OCI-LY7 (cell line): ENCODE data around the gene TRDN. TPM values are rescaled to one million over a fixed set of nuclear protein-coding genes. Genes with fewer than 3 reads are reported as not detected.

Experiments used
- BruUV-seq: library from RNA; stranded (reverse); fragments of 400-500 nt; replicated peaks from 2 replicates; lab custom pipeline; 2021; lab: Mats Ljungman, UMichigan
- CTCF ChIA-PET: fragments of 300-600 bp; sonication (Branson Sonifier 250); formaldehyde crosslinking; loops from one replicate; lab custom pipeline; 2022; ENCODE audit warnings: antibody characterized with exemption; ENCODE audit not compliant: unreplicated experiment; lab: Charles Lee
- POLR2A ChIA-PET: fragments of 300-600 bp; sonication (Branson Sonifier 250); formaldehyde crosslinking; loops from one replicate; lab custom pipeline; 2022; ENCODE audit warnings: antibody characterized with exemption; lab: Charles Lee
- DNase-seq: peaks from one replicate; pipeline ENCODE4 v3.0.0-alpha.2; 2015; ENCODE audit warnings: low spot score
- H2AFZ ChIP-seq: fragments of 200-600 bp; sonication (generic), shearing (Covaris generic); 2 replicates; pipeline ENCODE4 v1.6.1; 2014; ENCODE audit warnings: mild to moderate bottlenecking, antibody characterized with exemption, low read length, moderate library complexity
- H3K27ac ChIP-seq: fragments of 200-600 bp; sonication (generic); 2 replicates; pipeline ENCODE4 v1.5.1; 2014; ENCODE audit warnings: mixed run types, low read depth, mild to moderate bottlenecking, moderate library complexity, low read length, inconsistent platforms; ENCODE audit not compliant: poor library complexity, severe bottlenecking
- H3K36me3 ChIP-seq: fragments of 200-600 bp; sonication (generic); 2 replicates; pipeline ENCODE4 v1.6.1; 2014; ENCODE audit warnings: mild to moderate bottlenecking, antibody characterized with exemption, low read length, moderate library complexity, mixed read lengths; ENCODE audit not compliant: insufficient read depth
- H3K4me1 ChIP-seq: fragments of 200-600 bp; sonication (generic); 2 replicates; pipeline ENCODE4 v1.5.1; 2014; ENCODE audit warnings: mild to moderate bottlenecking, low read length; ENCODE audit not compliant: insufficient read depth, poor library complexity, severe bottlenecking
- H3K4me2 ChIP-seq: fragments of 200-600 bp; sonication (generic); 2 replicates; pipeline ENCODE4 v1.6.1; 2014; ENCODE audit warnings: mild to moderate bottlenecking, low read length
- H3K4me3 ChIP-seq: fragments of 200-600 bp; sonication (generic); 2 replicates; pipeline ENCODE4 v1.5.1; 2014; ENCODE audit warnings: mild to moderate bottlenecking, low read depth, low read length; ENCODE audit not compliant: poor library complexity, severe bottlenecking
- H3K79me2 ChIP-seq: fragments of 200-600 bp; sonication (generic); 2 replicates; pipeline ENCODE4 v1.6.1; 2016; ENCODE audit warnings: low read depth, mild to moderate bottlenecking, low read length, moderate library complexity, mixed read lengths; ENCODE audit not compliant: insufficient read depth
- H3K9me2 ChIP-seq: fragments of 200-600 bp; sonication (generic); 2 replicates; pipeline ENCODE4 v1.6.1; 2016; ENCODE audit warnings: mild to moderate bottlenecking, low read length, mixed read lengths; ENCODE audit not compliant: insufficient read depth
- H3K9me3 ChIP-seq: fragments of 200-600 bp; sonication (generic); 2 replicates; pipeline ENCODE4 v1.6.1; 2014; ENCODE audit warnings: mild to moderate bottlenecking, mixed run types, low read length, mixed read lengths
- H4K20me1 ChIP-seq: fragments of 200-600 bp; sonication (generic); 2 replicates; pipeline ENCODE4 v1.6.1; 2014; ENCODE audit warnings: mild to moderate bottlenecking, antibody characterized with exemption, low read length, moderate library complexity, mixed read lengths; ENCODE audit not compliant: insufficient read depth
- EZH2phosphoT487 ChIP-seq: fragments of 200-600 bp; sonication (generic); IDR thresholded peaks from 2 replicates; pipeline ENCODE4 v1.6.1; 2018; ENCODE audit warnings: low read depth, borderline replicate concordance, mild to moderate bottlenecking, mixed run types, antibody characterized with exemption, low read length, moderate library complexity, mixed read lengths
- intact Hi-C: fragments of 100-400 bp; cut with micrococcal nuclease; formaldehyde crosslinking; loops from one replicate; pipeline ENCODE4 v1.10.0; 2022; ENCODE audit not compliant: unreplicated experiment
- total RNA-seq, 2 experiments: library from RNA; depleted of rRNA in 1 of 2; stranded (reverse); fragments of >200 nt in 1 of 2; shearing (Covaris generic) in 1 of 2; gene quantifications; 2 replicates each; pipeline ENCODE4 v1.2.3, GENCODE V29; 2014 to 2022
- TF ChIP-seq, protein P1 (sequence below): fragments of 200-600 bp; sonication (generic); conservative IDR thresholded peaks from 2 replicates; pipeline ENCODE4 v1.5.1; 2014; ENCODE audit warnings: mild to moderate bottlenecking, antibody characterized with exemption, low read length, moderate library complexity, mixed read lengths

Gene TRDN
- total RNA-seq, 2 experiments from 2014 or later: not detected

DNA sequence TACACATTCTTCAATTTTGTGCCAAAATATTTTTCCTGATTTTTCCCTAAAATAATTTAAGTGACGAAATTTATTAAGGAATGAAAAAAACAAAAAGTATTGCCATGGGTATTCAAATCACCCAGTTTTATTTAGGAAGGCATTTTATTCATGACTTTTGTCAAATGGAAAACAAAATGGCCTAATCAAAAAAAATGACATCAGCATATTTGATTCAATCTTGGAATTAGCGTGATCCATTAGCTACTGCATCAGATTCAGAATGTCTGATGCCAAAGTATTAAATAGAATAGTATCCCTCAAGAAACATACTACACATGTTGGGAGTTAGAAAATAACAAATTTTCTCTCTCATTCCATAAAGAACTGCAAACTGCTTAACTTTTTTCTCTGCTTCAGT lies 129.2 kb downstream of the TRDN start:
- POLR2A ChIA-PET: interaction anchor here (0.5 to 1.3 kb wide), 2 partner anchors 10 to 16 kb away, joined by 3 read pairs; no protein-coding TSS in a partner anchor
- Histone ChIP-seq H3K9me2 (no peaks in the 10 kb centered on the region), H3K79me2 (no peaks in the 10 kb centered on the region), H3K4me2 (no peak overlapping the region), H3K9me3 (no peaks in the 10 kb centered on the region), H3K4me3 (no peak overlapping the region), H3K36me3 (no peaks in the 10 kb centered on the region), H2AFZ (no peak overlapping the region), H3K27ac (no peak overlapping the region), H4K20me1 (no peaks in the 10 kb centered on the region), H3K4me1 (no peaks in the 10 kb centered on the region)
- intact Hi-C loops: no loop called here
- DNase-seq: no peak
- TF ChIP-seq EZH2phosphoT487: no peak
- TF ChIP-seq, protein P1, sequence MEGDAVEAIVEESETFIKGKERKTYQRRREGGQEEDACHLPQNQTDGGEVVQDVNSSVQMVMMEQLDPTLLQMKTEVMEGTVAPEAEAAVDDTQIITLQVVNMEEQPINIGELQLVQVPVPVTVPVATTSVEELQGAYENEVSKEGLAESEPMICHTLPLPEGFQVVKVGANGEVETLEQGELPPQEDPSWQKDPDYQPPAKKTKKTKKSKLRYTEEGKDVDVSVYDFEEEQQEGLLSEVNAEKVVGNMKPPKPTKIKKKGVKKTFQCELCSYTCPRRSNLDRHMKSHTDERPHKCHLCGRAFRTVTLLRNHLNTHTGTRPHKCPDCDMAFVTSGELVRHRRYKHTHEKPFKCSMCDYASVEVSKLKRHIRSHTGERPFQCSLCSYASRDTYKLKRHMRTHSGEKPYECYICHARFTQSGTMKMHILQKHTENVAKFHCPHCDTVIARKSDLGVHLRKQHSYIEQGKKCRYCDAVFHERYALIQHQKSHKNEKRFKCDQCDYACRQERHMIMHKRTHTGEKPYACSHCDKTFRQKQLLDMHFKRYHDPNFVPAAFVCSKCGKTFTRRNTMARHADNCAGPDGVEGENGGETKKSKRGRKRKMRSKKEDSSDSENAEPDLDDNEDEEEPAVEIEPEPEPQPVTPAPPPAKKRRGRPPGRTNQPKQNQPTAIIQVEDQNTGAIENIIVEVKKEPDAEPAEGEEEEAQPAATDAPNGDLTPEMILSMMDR: no peak
- CTCF ChIA-PET: no interaction called here
- no TSS peak for BruUV-seq

DNA sequence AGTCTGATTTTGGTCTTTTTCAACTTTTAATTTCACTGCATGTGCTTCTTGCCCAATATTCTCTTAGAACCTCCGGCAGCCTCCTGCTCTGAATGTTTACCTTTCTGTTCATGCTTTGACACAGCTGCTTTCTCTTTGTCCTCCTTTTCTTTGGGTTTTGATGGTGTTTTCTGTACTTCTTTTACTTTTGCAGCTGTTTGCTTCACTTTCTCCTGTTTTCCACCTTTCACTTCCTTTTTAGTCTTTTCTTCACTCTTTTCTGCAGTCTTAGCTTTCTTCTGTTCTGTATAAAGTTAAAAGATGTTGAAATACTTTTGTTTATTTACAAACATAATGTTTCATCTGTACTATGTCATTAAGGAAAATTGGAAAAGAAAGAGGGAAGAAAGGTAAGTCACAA lies 133.1 kb downstream of the TRDN start:
- H2AFZ ChIP-seq: no peak overlapping the region
- no TSS peak for BruUV-seq
- POLR2A ChIA-PET: interaction anchor here (0.6 kb wide), 1 partner anchor 44 kb away, joined by 3 read pairs; no protein-coding TSS in a partner anchor
- no peaks in the 10 kb centered on the region for H3K9me2 ChIP-seq
- no peak for DNase-seq
- no peaks in the 10 kb centered on the region for H3K79me2 ChIP-seq
- H3K9me3 ChIP-seq: no peaks in the 10 kb centered on the region
- no peak overlapping the region for H3K4me2 ChIP-seq
- no peaks in the 10 kb centered on the region for H4K20me1 ChIP-seq
- intact Hi-C loops: no loop called here
- H3K4me3 ChIP-seq: no peak overlapping the region
- TF ChIP-seq, protein P1: no peak
- no peak for TF ChIP-seq EZH2phosphoT487
- CTCF ChIA-PET: no interaction called here
- H3K27ac ChIP-seq: no peak overlapping the region
- H3K36me3 ChIP-seq: no peaks in the 10 kb centered on the region
- no peaks in the 10 kb centered on the region for H3K4me1 ChIP-seq

DNA sequence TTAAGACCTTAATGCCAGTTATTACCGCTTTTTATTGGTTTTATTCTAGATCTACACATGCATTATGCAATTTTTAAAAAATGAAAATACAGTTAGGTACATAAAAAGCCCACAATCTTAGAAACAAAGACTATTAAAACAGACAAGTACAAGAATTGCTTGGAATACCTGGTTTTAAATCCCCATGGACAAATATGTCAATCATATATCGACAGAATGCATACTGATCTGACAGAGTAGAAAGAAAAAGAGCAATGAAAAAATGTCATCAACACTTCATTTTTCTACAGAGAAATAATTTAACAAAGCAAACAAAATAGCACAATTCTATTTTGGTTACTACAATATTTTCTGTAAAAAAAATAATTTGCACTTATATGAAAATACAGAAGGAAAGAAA lies 139.7 kb downstream of the TRDN start:
- no peaks in the 10 kb centered on the region for H3K4me1 ChIP-seq
- no peak overlapping the region for H2AFZ ChIP-seq
- no peak for TF ChIP-seq EZH2phosphoT487
- TF ChIP-seq, protein P1: no peak
- POLR2A ChIA-PET: no interaction called here
- CTCF ChIA-PET: no interaction called here
- no peaks in the 10 kb centered on the region for H4K20me1 ChIP-seq
- no peak overlapping the region for H3K27ac ChIP-seq
- intact Hi-C loops: no loop called here
- no peaks in the 10 kb centered on the region for H3K36me3 ChIP-seq
- no peak overlapping the region for H3K4me3 ChIP-seq
- no peaks in the 10 kb centered on the region for H3K9me3 ChIP-seq
- H3K4me2 ChIP-seq: no peak overlapping the region
- no peaks in the 10 kb centered on the region for H3K79me2 ChIP-seq
- BruUV-seq: no TSS peak
- no peaks in the 10 kb centered on the region for H3K9me2 ChIP-seq
- no peak for DNase-seq
